ENCODE measurements around the gene NYNRIN. TPM values are rescaled to one million over a fixed set of nuclear protein-coding genes. Genes with fewer than 3 reads are reported as not detected.

Gene NYNRIN
- polyA plus RNA-seq, 3 donors = 2.7 to 7.6 (median 3.8) TPM

GRCh38 chr14:24407608-24408325, 9.0 kb downstream of the NYNRIN start:
- WGBS, 3 donors = 90 to 96% (median 94%) methylated on average over 18 of the region's 18 CpGs

DNA sequence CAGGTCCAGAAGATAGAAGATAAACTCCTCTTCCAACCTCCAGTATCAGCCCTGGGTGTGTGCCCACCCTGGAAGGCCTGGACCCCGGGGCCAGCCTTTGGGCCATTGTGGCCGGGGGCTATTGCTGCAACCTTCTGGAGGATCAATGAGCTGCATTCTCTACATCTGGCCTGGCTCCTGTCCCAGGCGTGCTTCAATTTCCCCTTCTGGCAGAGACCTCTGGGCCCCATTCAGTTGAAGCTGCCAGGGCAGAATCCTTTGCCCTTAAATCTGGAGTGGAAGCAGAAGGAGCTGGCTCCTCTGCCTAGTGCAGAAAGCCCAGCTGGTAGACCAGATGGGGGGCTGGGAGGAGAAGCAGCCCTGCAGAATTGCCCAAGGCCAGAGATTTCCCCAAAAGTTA, 10.0 kb downstream of the NYNRIN start:
- H3K27ac ChIP-seq (ENCODE audit: low read depth, low read length) = no peak overlapping the region
- 31 to 75% (median 48%) methylated on average over 3 of the region's 3 CpGs for WGBS, 3 donors

More at GRCh38 chr14:24407608-24408325, 9.0 kb downstream of the NYNRIN start:
- no peak overlapping the region for H3K27ac ChIP-seq (ENCODE audit: low read depth, low read length)

GRCh38 chr14:24409192-24409591, 10.4 kb downstream of the NYNRIN start:
- no peak overlapping the region for H3K27ac ChIP-seq (ENCODE audit: low read depth, low read length)
- WGBS, 3 donors = 83 to 93% (median 88%) methylated on average over 6 of the region's 6 CpGs

DNA sequence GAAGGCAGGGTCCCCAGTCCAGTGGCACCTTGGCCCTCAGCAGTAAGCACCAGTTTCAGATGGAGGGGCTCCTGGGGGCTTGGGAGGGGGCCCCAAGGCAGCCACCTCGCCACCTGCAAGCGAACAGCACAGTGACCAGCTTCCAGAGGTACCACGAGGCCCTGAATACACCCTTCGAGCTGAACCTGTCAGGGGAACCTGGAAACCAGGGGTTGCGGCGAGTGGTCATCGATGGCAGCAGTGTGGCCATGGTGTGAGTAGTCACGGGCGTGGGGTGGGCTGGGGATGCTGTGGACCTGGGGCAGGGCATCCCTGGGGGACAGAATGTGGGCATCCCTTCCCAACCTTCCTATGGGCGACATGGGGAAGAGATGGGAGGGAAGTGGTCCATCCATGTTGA, 11.2 kb downstream of the NYNRIN start:
- no peak overlapping the region for H3K27ac ChIP-seq (ENCODE audit: low read depth, low read length)
- WGBS, 3 donors = 94 to 96% (median 95%) methylated on average over 10 of the region's 10 CpGs

DNA sequence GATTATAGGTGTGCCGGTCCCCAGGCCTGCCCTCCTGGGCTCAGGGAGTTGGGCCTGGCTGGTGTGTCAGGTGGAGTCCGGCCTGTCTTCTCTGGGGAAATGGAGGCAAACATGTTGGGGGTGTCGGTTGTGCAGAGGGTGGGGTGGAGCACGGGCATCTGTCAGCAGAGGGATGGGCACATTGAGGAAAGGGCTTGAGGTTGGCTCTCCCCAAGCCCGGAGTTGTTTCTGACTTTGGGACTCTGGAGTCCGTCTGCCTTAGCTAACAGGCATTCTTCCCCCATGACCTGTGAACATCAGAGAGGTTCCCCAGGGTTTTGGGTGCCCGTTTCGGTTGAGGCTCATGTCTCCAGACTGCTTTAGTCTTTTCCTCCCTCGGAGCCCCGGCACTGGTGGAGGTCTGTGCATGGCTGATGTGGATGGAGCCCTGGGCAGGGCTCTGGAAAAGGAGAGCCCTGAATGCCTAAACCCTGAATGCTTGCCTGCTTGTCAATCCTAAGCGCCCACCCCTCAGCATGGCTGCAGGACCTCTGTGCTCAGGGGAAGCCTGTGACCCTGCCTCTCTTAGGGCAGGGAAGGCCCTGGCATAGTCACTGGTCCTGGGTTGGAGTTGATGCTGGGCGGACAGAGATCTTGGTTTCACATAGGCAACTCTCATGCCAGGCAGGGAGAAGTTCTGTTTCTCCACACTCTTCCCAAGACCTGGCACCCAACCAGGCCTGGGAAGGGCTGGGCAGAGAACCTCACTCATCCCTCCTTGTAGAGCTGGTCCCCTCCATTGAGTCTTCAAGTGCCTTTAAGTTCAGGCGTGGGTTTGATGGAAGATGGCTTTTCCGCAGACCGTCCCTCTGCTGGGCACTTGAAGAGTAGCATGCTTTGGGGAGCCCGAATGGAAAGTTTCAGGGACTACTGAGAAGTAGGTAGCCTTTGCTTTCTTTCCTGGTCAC, 12.9 kb downstream of the NYNRIN start:
- H3K27ac ChIP-seq (ENCODE audit: low read depth, low read length) = no peak overlapping the region
- 68 to 72% (median 70%) methylated on average over 16 of the region's 16 CpGs for WGBS, 3 donors

DNA sequence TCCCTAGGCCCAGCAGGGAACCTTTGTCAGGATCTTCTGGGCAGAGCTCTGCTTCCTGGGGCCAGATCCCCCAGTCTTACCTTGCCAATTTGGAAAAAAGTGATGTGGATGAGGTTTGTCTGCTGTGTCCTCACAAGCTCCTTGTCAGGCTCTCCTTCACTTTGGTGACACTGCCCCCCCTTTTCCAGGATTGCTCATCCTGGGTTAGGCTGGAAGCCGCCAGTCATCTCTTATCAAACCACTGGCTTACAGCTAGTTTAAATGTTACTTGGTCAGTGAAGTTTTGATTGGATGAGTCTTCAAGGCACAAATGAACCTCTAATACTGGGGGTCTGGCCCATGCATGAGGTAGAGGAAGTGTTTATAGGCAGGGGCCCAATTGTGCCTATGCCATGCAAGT, 15.3 kb downstream of the NYNRIN start:
- no peak overlapping the region for H3K27ac ChIP-seq (ENCODE audit: low read depth, low read length)
- WGBS, 3 donors = 93 to 96% (median 95%) methylated on average over 1 of the region's 1 CpG

GRCh38 chr14:24414732-24415420, 16.1 kb downstream of the NYNRIN start:
- 85 to 92% (median 89%) methylated on average over 14 to 15 of the region's 15 CpGs for WGBS, 3 donors

DNA sequence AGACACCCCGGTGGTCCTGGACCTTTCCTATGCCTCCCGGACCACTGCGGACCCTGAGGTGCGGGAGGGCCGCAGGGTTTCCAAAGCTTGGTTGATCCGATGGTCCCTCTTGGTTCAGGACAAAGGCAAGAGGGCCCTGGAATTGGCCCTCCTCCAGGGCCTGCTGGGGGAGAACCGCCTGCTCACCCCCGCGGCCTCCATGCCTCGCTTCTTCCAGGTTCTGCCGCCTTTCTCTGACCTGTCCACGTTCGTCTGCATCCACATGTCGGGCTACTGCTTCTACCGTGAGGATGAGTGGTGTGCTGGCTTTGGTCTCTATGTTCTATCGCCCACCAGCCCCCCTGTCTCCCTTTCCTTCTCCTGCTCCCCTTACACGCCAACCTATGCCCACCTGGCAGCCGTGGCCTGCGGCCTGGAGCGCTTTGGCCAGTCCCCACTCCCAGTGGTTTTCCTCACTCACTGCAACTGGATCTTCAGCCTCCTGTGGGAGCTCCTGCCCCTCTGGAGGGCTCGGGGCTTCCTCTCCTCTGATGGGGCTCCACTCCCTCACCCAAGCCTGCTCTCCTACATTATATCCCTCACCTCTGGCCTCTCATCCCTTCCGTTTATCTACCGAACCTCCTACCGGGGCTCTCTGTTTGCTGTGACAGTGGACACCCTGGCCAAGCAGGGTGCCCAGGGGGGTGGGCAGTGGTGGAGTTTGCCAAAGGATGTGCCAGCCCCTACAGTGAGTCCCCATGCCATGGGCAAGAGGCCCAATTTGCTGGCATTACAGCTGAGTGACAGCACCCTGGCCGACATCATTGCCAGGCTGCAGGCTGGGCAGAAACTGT, 16.8 kb downstream of the NYNRIN start:
- no peak overlapping the region for H3K27ac ChIP-seq (ENCODE audit: low read depth, low read length)
- WGBS, 3 donors = 90 to 94% (median 91%) methylated on average over 24 to 25 of the region's 25 CpGs

More at GRCh38 chr14:24414732-24415420, 16.1 kb downstream of the NYNRIN start:
- H3K27ac ChIP-seq (ENCODE audit: low read depth, low read length) = no peak overlapping the region

- no peak overlapping the region for H3K27ac ChIP-seq (ENCODE audit: low read depth, low read length)
- 73 to 82% (median 78%) methylated on average over 19 of the region's 19 CpGs for WGBS, 3 donors
Observed at GRCh38 chr14:24416254-24416931, 17.6 kb downstream of the NYNRIN start.

GRCh38 chr14:24416932-24417619, 18.3 kb downstream of the NYNRIN start:
- H3K27ac ChIP-seq (ENCODE audit: low read depth, low read length) = no peak overlapping the region

GRCh38 chr14:24417832-24418491, 19.2 kb downstream of the NYNRIN start:
- H3K27ac ChIP-seq (ENCODE audit: low read depth, low read length) = no peak overlapping the region
- WGBS, 3 donors = 49 to 72% (median 67%) methylated on average over 6 of the region's 6 CpGs

More at GRCh38 chr14:24416932-24417619, 18.3 kb downstream of the NYNRIN start:
- WGBS, 3 donors = 77 to 86% (median 82%) methylated on average over 16 of the region's 16 CpGs

DNA sequence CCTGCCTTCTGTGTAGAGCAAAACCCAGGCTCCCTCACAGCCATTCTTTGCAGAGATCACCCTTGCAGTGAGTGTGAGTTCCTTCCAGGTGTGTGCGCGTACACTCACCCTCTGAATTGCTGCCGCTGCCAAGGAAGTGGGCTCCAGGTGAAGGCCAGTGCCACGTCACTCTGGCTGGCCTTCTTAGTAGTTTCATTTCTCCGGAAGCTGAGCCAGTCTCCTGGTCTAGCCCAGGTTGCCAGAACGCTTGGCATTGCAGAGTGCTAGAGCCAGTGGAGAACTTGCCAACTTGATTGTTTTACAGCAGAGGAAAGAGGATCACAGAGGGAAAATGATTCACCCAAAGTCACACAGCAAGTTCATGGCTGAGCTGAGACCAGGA, 19.7 kb downstream of the NYNRIN start:
- 17 to 55% (median 54%) methylated on average over 6 of the region's 6 CpGs for WGBS, 3 donors
- H3K27ac ChIP-seq (ENCODE audit: low read depth, low read length) = no peak overlapping the region

GRCh38 chr14:24422261-24422660, 23.5 kb downstream of the NYNRIN start:
- 49 to 82% (median 56%) methylated on average over 4 of the region's 4 CpGs for WGBS, 3 donors
- no peak overlapping the region for H3K27ac ChIP-seq (ENCODE audit: low read depth, low read length)

DNA sequence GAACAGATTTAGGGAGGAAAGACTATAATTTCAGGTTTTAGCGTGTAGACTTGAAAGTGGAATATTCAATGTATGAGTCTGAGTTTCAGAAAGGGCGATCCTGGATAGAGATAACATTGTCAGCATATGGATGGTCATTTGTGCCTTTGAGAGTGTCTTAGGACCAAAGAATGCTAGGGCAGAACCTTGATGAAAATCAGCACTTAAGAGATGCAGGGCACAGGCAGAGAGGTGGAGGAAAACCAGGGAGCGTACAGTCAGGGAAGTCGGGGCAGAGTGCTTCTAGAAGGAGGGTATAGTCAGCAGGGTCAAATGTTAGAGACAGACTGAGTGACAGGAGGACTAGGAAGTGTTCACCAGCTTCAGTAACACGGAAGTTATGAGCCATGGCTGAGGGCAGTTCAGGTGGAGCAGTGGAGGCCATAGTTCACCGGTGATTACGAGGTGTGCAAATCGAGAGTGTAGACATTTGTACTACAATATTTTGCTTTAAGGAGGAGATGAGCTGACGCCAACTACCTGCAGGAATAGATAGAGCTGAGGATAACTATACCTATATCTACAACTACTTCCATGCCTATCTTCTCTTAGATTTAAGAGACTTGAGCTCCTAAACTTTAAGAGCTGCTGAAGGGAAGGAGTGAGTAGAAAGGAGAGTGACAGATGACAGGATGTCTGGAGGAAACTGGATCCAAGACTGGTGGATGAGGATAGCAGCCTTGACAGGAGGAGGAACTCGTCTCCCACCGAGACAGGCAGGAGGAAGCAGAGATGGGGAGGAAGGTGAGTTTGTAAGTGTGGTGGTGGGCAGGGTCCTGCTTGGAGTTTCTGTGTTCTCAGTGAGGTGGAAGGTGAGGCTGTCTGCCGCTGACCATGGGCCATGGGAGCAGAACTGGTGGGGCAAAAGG, 24.1 kb downstream of the NYNRIN start:
- 66 to 86% (median 68%) methylated on average over 12 of the region's 12 CpGs for WGBS, 3 donors
- no peak overlapping the region for H3K27ac ChIP-seq (ENCODE audit: low read depth, low read length)

DNA sequence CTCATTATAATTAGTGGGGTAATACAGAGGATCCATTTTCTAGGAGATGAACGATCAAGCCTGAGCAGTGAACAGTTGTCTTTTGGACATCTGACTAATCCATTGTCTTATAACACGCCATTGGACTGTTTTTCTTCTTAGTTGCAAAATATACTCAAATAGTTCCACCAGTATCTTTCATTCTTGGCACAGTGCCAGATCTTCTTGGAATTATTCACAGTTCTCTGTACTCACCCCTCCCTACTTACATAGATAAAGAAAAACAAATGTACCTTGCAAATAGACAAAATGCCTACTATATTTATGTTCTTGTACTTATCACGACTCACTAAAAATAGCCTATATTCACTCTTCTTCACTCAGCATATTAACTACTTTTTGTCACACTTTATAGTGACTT, 26.9 kb downstream of the NYNRIN start:
- 16 to 34% (median 23%) methylated on average over 3 of the region's 3 CpGs for WGBS, 3 donors
- no peak overlapping the region for H3K27ac ChIP-seq (ENCODE audit: low read depth, low read length)

All from adipose tissue (tissue), 3 donors.